GM21717 (cell line): ENCODE measurements around the gene ZDBF2.
"Not testable (repeated sequence)": the region's sequence is repeated elsewhere in the genome, so short reads cannot be mapped to it uniquely, and the experiment has no call there.

Experiments
- ATAC-seq: cut with Tn5 transposase; IDR thresholded peaks from one replicate; pipeline ENCODE4 v1.9.1; 2021; ENCODE audit warnings: mild to moderate bottlenecking, moderate library complexity; ENCODE audit not compliant: unreplicated experiment

ZDBF2 gene

DNA sequence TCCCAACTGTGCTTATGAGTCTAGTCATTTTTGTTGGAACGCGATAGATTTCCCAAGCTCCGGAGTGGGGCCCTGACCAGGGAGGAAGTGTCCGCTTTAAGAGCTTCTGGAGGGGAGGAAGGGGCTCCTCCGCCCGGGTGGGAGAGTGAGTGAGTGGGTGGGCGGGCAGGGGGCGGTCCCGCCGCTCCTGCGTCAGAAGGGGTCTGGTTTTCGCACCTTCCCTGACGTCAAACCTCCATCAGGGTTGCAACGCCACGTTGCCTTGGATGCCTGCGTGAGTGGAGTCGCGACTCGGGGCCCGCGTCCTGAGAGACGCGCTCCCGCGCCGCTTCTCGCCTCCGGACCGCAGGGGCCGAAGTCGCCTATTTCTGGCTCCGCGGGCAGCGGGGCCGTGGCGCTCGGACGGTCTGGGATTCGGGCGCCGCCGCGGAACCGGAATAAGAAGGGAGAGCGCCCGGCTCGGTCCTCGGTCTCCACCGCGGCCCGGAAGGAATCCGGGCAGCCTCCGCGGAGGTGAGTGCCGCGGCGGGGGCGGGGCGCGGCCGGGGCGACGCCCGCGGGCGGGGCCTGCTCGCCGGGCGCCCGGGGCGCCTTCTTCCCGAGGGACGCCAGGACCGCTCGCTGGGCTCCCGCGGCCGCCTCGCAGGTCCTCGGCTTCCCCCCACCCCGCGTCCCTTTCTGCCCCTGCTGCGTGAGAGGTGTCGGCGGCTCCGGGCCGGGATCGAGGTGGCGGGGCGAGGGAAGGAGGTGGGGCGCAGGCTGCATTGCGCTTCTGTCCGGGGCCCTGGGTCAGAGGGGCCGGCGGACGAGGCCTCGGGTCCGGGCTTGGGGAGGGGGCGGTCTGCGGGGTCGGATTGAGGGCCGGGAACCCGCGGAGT is at the start of gene ZDBF2:
ZDBF2 (plus strand) TSS at position 230 of the 878 bp plus-strand sequence. CDS start 7,187 bp downstream, outside the sequence.
- peak; percentile 86 for ATAC-seq

DNA sequence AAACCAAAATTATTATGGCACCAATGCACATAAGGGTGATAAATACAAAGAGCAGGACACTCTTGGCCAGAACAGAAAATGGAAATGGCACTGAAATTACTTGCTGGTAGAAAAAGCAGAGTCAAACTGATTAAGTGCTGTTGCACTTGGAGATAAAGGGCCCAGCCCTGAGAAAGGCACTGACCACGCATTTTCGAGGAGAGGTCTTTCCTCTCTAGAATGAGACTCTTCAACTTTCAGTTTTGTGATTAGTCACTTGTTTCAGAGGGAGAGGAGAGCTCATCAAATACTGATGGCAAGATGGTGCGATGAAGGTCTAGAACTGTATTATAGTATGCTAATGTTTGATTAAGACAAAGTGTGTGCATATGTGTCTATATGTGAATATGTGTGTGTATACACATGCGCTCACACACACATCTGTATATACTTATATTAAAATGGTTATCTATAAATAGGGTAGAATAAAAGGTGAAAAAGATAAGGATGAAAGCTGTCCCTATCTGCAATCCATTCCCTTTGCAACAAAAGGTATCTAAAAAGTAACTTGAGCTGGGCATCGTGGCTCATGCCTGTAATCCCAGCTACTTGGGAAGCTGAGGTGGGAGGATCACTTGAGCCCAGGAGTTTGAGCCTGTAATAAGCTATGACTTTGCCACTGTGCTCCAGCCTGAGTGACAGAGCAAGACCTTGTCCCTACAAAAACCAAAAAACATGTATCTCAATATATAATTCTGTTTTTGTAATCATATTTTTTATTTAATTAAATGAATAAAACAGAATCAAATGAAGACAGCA is 48.8 kb upstream of the ZDBF2 start:
- peak; percentile 94 for ATAC-seq

DNA sequence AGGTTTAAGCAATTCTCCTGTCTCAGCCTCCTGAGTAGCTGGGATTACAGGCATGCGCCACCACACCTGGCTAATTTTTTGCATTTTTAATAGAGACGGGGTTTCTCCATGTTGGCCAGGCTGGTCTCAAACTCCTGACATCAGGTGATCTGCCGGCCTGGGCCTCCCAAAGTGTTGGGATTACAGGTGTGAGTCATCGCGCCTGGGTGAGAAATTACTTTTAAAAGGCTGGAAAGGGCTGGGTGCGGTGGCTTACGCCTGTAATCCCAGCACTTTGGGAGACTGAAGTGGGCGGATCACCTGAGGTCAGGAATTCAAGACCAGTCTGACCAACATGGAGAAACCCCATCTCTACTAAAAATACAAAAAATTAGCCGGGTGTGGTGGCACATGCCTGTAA is 45.8 kb upstream of the ZDBF2 start:
- not testable (repeated sequence) for ATAC-seq

GRCh38 chr2:206229642-206230041 is 44.8 kb upstream of the ZDBF2 start:
- no peak for ATAC-seq

- no peak for ATAC-seq
Observed at GRCh38 chr2:206230060-206230762, 44.3 kb upstream of the ZDBF2 start.

DNA sequence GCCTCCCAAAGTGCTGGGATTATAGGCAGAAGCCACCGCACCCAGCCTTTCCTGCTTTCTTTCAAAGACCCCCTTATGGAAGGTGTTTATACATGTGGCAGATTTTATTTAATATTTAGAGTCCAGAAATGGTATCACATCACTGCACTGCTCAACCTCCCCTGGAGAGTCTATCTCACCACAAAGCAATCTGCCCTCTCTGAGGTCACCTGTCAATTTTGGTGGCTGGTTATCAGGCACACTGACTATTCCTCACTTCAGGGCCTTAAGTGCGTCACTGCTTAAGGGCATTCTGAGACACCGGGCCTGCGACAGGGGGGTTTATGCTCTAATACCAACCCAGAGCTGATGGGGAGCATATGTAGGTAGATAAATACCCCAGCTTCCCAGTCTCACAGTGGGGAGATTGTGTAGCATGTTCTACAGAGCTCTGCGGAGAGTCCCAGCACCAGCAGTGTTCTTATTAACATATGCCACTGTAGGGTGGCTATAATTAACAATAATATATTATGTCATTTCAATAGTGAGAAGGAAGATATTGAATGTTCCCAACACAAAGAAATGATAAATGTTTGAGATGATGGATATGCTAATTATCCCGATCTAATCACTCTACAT is 42.7 kb upstream of the ZDBF2 start:
- ATAC-seq: no peak

- no peak for ATAC-seq
Observed at GRCh38 chr2:206232287-206233035, 42.0 kb upstream of the ZDBF2 start.

- no peak for ATAC-seq
Observed at GRCh38 chr2:206239157-206239556, 35.3 kb upstream of the ZDBF2 start.

DNA sequence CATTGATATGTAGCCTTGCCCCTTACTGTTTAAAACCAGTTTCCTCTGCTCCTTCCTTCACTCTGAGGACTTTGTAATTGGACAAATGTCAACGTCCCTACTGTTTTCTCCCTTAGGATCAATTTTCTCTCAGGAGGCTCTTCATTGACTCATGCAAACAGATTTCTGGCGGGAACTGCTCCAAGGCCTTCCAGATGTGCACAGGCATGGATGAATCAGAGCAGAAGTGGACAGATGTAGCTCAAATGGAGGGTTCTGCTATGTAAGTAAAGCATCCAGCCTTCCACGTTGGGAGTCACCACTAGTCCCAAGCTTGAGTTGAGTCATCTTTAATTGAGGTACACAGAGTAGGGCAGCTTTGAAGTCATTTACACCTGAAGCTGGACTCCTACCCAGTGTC is 34.1 kb upstream of the ZDBF2 start:
- ATAC-seq: no peak

DNA sequence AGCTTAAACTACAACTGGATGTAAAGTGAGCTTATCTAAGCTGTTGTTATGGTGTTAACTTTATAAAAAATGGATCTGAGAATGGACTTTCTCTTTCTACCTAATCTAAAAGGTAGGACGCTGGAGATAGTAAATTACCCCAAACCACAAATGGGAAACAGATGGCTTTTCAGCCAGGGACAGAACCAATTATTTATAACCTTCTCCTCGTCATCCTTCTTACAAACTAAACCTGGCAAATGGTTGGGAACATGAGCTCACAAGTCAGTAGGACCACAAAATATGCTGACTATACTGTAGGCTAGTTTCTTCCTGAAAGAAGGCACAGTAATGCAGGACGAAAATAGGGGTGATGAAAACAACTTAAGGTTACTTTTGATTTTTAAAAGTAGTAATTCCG is 32.7 kb upstream of the ZDBF2 start:
- ATAC-seq: no peak

DNA sequence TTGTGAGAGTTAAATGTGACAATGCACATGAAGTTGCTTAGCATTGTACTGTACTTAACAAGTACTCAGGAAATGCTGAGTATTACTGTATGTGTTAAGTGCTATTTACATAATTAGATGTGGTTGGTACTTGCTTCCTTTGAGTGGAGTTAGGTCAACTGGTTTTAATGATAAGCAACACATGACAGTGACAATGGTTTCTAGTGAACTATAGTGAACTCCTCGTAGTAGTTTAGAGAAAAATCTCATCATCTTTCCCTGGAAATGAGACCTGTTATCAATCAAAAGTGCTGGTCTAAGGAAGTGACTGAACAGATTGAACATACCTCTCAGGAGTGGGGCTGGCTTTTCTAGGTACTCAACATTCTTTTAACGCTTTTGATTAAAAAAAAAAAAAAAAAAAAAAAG is 29.2 kb upstream of the ZDBF2 start:
- peak; percentile 50 for ATAC-seq

DNA sequence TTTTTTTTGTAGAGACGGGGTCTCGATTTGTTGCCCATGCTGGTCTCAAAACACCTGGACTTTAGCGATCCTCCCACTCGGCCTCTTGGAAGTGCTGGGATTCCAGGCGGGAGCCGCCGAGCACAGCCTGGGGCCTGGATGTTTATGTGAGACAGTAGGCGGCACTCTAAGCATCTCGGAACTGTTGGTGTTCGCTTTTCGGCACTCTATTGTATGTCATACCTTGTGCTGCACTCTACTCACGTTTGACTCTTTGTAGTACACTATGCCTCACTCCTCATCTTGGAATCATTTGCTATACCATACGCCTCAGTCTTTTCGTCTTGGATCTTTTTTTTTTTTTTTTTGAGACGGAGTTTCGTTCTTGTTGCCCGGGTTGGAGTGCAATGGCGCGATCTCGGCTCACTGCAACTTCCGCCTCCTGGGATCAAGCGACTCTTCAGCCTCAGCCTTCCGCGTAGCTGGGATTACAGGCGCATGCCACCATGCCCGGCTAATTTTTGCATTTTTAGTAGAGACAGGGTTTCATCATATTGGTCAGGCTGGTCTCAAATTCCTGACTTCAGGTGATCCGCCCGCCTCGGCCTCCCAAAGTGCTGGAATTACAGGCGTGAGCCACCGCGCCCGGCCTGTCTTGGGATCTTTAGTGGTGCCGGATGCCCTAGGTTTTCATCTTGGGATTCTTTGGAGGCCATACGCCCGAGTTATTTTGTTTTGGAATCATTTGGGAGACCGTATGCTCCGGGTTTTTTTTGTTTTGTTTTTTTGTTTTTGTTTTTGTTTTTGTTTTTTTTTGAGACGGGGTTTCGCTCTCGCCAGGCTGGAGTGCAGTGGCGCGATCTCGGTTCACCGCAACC is 24.2 kb upstream of the ZDBF2 start:
- ATAC-seq: no peak

DNA sequence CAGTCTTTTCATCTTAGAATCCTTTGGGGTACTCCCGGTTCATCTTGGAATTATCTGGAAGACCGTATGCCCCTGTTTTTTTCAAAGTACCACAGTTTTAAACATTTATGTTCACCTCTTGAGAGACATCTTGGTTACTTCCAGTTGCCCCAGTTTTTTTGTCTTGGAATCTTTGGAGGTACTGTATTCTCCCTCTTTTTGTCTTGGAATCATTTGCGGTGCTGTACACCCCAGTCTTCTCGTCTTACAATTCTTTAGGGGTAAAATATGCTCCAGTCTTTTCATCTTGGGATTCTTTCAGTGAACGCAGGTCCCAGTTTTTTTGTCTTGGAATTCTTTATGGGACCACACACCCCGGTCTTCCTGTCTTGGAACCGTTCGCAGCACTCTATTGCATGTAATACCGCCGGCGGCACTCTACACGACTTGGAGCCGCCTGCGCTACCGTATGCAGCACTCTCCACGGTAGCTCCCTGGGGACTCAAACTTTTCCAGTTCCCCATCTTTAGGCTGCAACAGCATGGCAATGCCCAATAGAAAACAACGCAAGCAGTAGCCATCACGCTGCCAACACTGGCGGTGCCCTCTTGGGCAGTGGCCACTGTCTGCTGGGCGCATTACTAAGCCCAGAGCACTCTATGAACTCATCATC is 21.2 kb upstream of the ZDBF2 start:
- ATAC-seq: no peak

- ATAC-seq: no peak
Observed at GRCh38 chr2:206253777-206254166, 20.7 kb upstream of the ZDBF2 start.

DNA sequence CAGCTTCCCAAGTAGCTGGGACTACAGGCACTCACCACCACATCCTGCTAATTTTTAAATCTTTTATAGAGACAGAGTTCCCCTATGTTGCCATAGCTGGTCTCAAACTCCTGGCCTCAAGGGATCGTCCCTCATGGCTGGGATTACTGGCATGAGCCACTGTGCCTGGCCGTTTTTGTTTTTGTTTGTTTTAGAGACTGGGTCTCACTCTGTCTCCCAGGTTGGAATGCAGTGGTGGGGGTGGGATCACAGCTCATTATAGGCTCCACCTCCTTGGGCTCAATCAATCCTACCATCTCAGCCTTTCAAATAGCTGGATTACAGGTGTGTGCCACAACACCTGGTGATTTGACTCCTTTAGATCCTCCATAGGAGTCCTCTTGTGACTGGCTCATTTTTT is 19.5 kb upstream of the ZDBF2 start:
- ATAC-seq: no peak

GRCh38 chr2:206256706-206257205 is 17.7 kb upstream of the ZDBF2 start:
- no peak for ATAC-seq

DNA sequence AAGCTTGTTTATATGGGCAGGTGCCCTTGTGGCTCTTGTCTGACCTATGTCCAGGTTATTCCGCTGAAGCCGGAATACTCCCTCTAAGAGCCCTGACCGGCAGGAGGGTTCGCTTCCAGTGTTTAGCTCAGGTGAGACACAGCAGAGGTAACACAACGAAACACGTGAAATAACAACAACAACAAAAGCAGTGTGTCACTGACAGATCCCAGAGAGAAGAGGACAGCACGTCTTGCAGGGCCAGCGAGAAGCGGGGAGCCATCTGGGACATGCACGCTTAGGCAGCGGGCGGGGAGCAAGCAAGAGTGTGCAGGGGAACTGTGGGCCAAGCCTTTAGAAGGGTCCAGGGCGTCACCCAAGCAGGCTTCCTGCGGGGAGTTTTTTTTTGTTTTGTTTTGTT is 17.1 kb upstream of the ZDBF2 start:
- no peak for ATAC-seq

- no peak for ATAC-seq
Observed at GRCh38 chr2:206257861-206258260, 16.6 kb upstream of the ZDBF2 start.

- not testable (repeated sequence) for ATAC-seq
Observed at GRCh38 chr2:206258615-206259014, 15.8 kb upstream of the ZDBF2 start.
